ENCODE measurements around the gene NCCRP1.

Gene NCCRP1

GRCh38 chr19:39165857-39166256 is 30.9 kb upstream of the NCCRP1 start:
- DNase-seq: no peak

- no peak for DNase-seq
Observed at GRCh38 chr19:39166571-39167391, 30.0 kb upstream of the NCCRP1 start.

- no peak for DNase-seq
Observed at GRCh38 chr19:39167461-39168257, 29.1 kb upstream of the NCCRP1 start.

GRCh38 chr19:39168258-39169142 is 28.3 kb upstream of the NCCRP1 start:
- DNase-seq: no peak

GRCh38 chr19:39169143-39169810 is 27.5 kb upstream of the NCCRP1 start:
- DNase-seq: no peak

GRCh38 chr19:39170386-39171231 is 26.2 kb upstream of the NCCRP1 start:
- no peak for DNase-seq

GRCh38 chr19:39171479-39172465 is 25.0 kb upstream of the NCCRP1 start:
- DNase-seq: no peak

- DNase-seq: no peak
Observed at GRCh38 chr19:39172700-39173501, 23.9 kb upstream of the NCCRP1 start.

GRCh38 chr19:39173502-39173991 is 23.2 kb upstream of the NCCRP1 start:
- no peak for DNase-seq

GRCh38 chr19:39174142-39174541 is 22.6 kb upstream of the NCCRP1 start:
- no peak for DNase-seq

GRCh38 chr19:39174558-39175544 is 21.9 kb upstream of the NCCRP1 start:
- no peak for DNase-seq

- no peak for DNase-seq
Observed at GRCh38 chr19:39175564-39175963, 21.2 kb upstream of the NCCRP1 start.

- DNase-seq: no peak
Observed at GRCh38 chr19:39177110-39177699, 19.6 kb upstream of the NCCRP1 start.

- no peak for DNase-seq
Observed at GRCh38 chr19:39177736-39178135, 19.0 kb upstream of the NCCRP1 start.

GRCh38 chr19:39178296-39179006 is 18.3 kb upstream of the NCCRP1 start:
- no peak for DNase-seq

- no peak for DNase-seq
Observed at GRCh38 chr19:39179754-39180153, 17.0 kb upstream of the NCCRP1 start.

- DNase-seq: no peak
Observed at GRCh38 chr19:39180749-39181148, 16.0 kb upstream of the NCCRP1 start.
